OCI-LY1 (cell line): Measurements from ENCODE around the gene KAT6B.

Experiments used
- H2AFZ ChIP-seq: fragments of 200-600 bp; sonication (generic), shearing (Covaris generic); 2 replicates; pipeline ENCODE4 v1.6.0; 2014; ENCODE audit warnings: antibody characterized with exemption, mild to moderate bottlenecking, low read length
- H3F3A ChIP-seq: fragments of 200-600 bp; sonication (generic), shearing (Covaris generic); 2 replicates; pipeline ENCODE4 v1.6.0; 2014; ENCODE audit warnings: mild to moderate bottlenecking, antibody characterized with exemption, low read length, moderate library complexity; ENCODE audit not compliant: insufficient read depth
- H3K27ac ChIP-seq: fragments of 200-600 bp; sonication (generic); 2 replicates; pipeline ENCODE4 v1.5.1; 2014; ENCODE audit warnings: low read length, mixed run types, mild to moderate bottlenecking, low read depth; ENCODE audit not compliant: poor library complexity, severe bottlenecking
- H3K27me3 ChIP-seq: fragments of 200-600 bp; sonication (generic); 2 replicates; pipeline ENCODE4 v1.6.0; 2014; ENCODE audit warnings: antibody characterized with exemption, mild to moderate bottlenecking, low read length, moderate library complexity; ENCODE audit not compliant: insufficient read depth
- H3K36me3 ChIP-seq: fragments of 200-600 bp; sonication (generic); 2 replicates; pipeline ENCODE4 v1.6.1; 2014; ENCODE audit warnings: mild to moderate bottlenecking, antibody characterized with exemption, low read length, moderate library complexity, mixed read lengths; ENCODE audit not compliant: insufficient read depth
- H3K4me1 ChIP-seq: fragments of 200-600 bp; sonication (generic); 2 replicates; pipeline ENCODE4 v1.5.1; 2014; ENCODE audit warnings: mild to moderate bottlenecking, low read length, moderate library complexity; ENCODE audit not compliant: insufficient read depth, severe bottlenecking
- H3K4me2 ChIP-seq: fragments of 200-600 bp; sonication (generic), shearing (Covaris generic); 2 replicates; pipeline ENCODE4 v1.6.1; 2014; ENCODE audit warnings: low read length
- H3K4me3 ChIP-seq: fragments of 200-600 bp; sonication (generic); 2 replicates; pipeline ENCODE4 v1.5.1; 2014; ENCODE audit warnings: low read length, low read depth, mild to moderate bottlenecking, mixed read lengths; ENCODE audit not compliant: poor library complexity, severe bottlenecking
- H3K79me2 ChIP-seq: fragments of 200-600 bp; shearing (Covaris generic); 2 replicates; pipeline ENCODE4 v1.6.1; 2016; ENCODE audit warnings: mixed run types, low read length, mixed read lengths; ENCODE audit not compliant: insufficient read depth
- H3K9ac ChIP-seq: fragments of 200-600 bp; sonication (generic), shearing (Covaris generic); 2 replicates; pipeline ENCODE4 v1.6.1; 2014; ENCODE audit warnings: mild to moderate bottlenecking, low read length, mixed read lengths
- H3K9me2 ChIP-seq: fragments of 200-600 bp; sonication (generic), shearing (Covaris generic); 2 replicates; pipeline ENCODE4 v1.6.1; 2014; ENCODE audit warnings: low read depth, mild to moderate bottlenecking, low read length, mixed read lengths
- H3K9me3 ChIP-seq: fragments of 200-600 bp; shearing (Covaris generic); 2 replicates; pipeline ENCODE4 v1.6.1; 2014; ENCODE audit warnings: low read length, mixed read lengths
- H4K20me1 ChIP-seq: fragments of 200-600 bp; sonication (generic), shearing (Covaris generic); 2 replicates; pipeline ENCODE4 v1.6.0; 2016; ENCODE audit warnings: mild to moderate bottlenecking, low read length; ENCODE audit not compliant: insufficient read depth
- EZH2 ChIP-seq: fragments of 200-600 bp; sonication (generic), shearing (Covaris generic); IDR thresholded peaks from 2 replicates; pipeline ENCODE4 v1.8.0; 2017; ENCODE audit warnings: borderline replicate concordance, mixed run types, mild to moderate bottlenecking, antibody characterized with exemption, low read length, moderate library complexity, mixed read lengths
- TF ChIP-seq, protein P1 (sequence below): fragments of 200-600 bp; sonication (generic), shearing (Covaris generic); IDR thresholded peaks from 2 replicates; pipeline ENCODE4 v1.5.1; 2017; ENCODE audit warnings: mild to moderate bottlenecking, antibody characterized with exemption, low read length, moderate library complexity, mixed read lengths

KAT6B gene

DNA sequence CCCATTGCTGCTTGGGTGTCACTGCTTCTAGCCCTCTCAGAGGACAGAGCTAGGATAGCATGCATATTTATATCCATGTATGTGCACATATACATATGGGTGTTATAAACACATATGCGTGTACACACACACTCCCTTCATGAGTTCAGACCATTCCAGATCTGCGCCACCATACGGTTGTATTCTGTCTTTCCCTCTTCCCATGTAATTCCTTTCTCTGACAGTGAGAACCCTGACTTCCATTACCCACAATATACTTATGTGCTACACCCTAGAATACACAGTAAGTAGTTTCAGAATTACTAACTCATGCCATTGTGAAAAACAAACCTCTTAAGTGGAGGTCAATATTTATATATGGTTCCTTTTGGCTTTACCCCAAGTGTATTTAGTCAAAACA lies 168.5 kb downstream of the KAT6B start:
- H3K27me3 ChIP-seq: no peaks in the 10 kb centered on the region
- no peaks in the 10 kb centered on the region for H3F3A ChIP-seq
- no peaks in the 10 kb centered on the region for H3K9me3 ChIP-seq
- H3K36me3 ChIP-seq: peaks cover 56% of the 10 kb centered on the region
- H3K4me2 ChIP-seq: no peak overlapping the region
- no peaks in the 10 kb centered on the region for H4K20me1 ChIP-seq
- no peaks in the 10 kb centered on the region for H3K4me1 ChIP-seq
- H2AFZ ChIP-seq: no peak overlapping the region
- no peak overlapping the region for H3K27ac ChIP-seq
- H3K4me3 ChIP-seq: no peak overlapping the region
- H3K79me2 ChIP-seq: no peaks in the 10 kb centered on the region
- H3K9me2 ChIP-seq: no peaks in the 10 kb centered on the region
- no peak overlapping the region for H3K9ac ChIP-seq
- TF ChIP-seq, protein P1, sequence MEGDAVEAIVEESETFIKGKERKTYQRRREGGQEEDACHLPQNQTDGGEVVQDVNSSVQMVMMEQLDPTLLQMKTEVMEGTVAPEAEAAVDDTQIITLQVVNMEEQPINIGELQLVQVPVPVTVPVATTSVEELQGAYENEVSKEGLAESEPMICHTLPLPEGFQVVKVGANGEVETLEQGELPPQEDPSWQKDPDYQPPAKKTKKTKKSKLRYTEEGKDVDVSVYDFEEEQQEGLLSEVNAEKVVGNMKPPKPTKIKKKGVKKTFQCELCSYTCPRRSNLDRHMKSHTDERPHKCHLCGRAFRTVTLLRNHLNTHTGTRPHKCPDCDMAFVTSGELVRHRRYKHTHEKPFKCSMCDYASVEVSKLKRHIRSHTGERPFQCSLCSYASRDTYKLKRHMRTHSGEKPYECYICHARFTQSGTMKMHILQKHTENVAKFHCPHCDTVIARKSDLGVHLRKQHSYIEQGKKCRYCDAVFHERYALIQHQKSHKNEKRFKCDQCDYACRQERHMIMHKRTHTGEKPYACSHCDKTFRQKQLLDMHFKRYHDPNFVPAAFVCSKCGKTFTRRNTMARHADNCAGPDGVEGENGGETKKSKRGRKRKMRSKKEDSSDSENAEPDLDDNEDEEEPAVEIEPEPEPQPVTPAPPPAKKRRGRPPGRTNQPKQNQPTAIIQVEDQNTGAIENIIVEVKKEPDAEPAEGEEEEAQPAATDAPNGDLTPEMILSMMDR: no peak
- TF ChIP-seq EZH2: no peak

DNA sequence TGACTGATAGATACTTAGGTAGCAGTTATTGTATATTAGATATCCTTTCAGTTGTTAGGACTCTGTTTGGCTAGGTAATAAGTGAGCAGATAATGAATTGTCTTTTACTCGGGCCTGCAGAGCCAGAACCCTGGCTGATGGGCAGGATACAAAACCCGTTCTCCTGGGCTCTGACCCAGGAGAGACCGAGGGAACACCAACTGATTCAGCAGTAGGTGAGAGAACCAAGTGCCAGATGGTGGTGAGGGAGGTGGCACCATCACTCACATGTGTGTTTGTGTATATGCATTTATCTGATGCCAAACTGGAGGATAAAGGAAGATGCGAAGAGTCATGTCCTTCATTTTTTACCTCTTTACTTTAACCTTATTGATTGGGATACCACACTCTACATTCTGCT lies 169.4 kb downstream of the KAT6B start:
- Histone ChIP-seq H2AFZ (no peak overlapping the region), H3K4me3 (no peak overlapping the region), H3K9ac (no peak overlapping the region), H3K79me2 (no peaks in the 10 kb centered on the region), H3K9me2 (no peaks in the 10 kb centered on the region), H3K4me1 (peaks cover 8% of the 10 kb centered on the region), H3K9me3 (no peaks in the 10 kb centered on the region), H4K20me1 (no peaks in the 10 kb centered on the region), H3K27ac (no peak overlapping the region), H3F3A (no peaks in the 10 kb centered on the region), H3K4me2 (no peak overlapping the region), H3K27me3 (no peaks in the 10 kb centered on the region), H3K36me3 (peaks cover 53% of the 10 kb centered on the region)
- no peak for TF ChIP-seq EZH2
- TF ChIP-seq, protein P1: no peak

DNA sequence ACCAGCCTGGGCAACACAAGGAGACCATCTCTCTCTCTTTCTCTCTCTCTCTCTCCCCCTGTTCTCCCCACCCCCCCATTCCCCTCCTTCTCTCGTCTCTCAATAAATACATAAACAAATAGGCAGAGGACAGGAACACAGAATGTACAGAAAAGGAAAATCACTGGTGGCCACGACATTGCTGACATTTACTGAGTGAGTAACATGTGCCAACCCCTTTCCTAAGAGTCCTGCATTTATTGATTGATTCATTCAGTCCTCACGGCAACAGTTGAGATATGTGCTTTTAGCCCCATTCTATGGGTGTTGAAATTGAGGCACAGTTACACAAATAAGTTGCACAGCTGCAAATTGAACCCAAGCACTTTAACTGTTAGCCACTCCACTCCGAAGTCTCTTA lies 170.8 kb downstream of the KAT6B start:
- Histone ChIP-seq H4K20me1 (no peaks in the 10 kb centered on the region), H2AFZ (no peak overlapping the region), H3K9me3 (no peaks in the 10 kb centered on the region), H3K27ac (no peak overlapping the region), H3F3A (no peaks in the 10 kb centered on the region), H3K4me3 (no peak overlapping the region), H3K27me3 (no peaks in the 10 kb centered on the region), H3K4me2 (no peak overlapping the region), H3K79me2 (no peaks in the 10 kb centered on the region), H3K9me2 (no peaks in the 10 kb centered on the region), H3K9ac (no peak overlapping the region), H3K36me3 (peaks cover 61% of the 10 kb centered on the region), H3K4me1 (peaks cover 10% of the 10 kb centered on the region)
- TF ChIP-seq EZH2: no peak
- TF ChIP-seq, protein P1: no peak
